Germinal center (tissue), 1 donor: ENCODE results near the gene LTV1.
"Not testable (repeated sequence)": the region's sequence is repeated elsewhere in the genome, so short reads cannot be mapped to it uniquely, and the experiment has no call there.

ENCODE experiments used
- DNase-seq: peaks from one replicate; pipeline ENCODE4 v3.0.0; 2012; ENCODE audit warnings: mixed read lengths, low spot score

Gene LTV1

DNA sequence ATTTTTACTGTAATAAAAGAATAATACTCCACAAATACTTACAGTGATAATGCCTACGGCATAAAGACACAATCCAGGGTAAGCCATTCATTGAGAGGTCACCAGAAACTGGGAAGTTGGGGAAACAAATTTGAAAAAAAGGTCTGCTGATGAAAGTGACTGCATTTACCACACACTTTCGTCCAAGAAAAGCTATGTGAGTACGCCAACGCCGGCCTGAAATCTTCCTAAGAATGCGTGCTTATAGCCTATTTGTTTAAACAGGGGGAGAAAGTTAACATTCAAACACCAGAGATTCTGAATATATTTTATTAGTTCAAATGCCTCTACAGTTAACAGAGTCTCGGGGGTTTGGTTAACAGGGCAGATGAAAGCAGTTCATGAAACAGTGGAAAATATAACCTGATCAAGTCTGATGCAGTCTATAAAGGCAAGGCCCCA lies 657 bp upstream of the LTV1 start:
- DNase-seq: peak; percentile 3

DNA sequence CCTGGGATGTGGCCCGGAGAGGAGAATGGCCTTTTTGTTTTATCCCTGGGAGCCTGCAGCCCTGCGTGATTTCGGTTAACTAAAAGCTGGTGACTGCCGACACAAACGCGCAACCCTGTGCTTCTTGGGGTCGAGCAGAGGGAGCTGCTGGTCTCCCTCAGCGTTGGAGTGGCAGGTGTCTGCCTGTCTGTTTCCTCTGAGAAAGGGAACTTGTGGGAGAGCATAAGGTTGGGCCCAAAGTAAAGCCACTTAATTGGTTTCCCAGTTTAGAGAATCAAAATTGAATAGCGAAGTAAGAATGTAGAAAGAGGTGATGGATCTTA lies 500 bp downstream of the LTV1 start:
- DNase-seq: no peak

GRCh38 chr6:143844006-143844405 lies 868 bp downstream of the LTV1 start:
- DNase-seq: peak; percentile 3

GRCh38 chr6:143845033-143845432 lies 1.9 kb downstream of the LTV1 start:
- no peak for DNase-seq

GRCh38 chr6:143851706-143852105 lies 8.6 kb downstream of the LTV1 start:
- DNase-seq: not testable (repeated sequence)

DNA sequence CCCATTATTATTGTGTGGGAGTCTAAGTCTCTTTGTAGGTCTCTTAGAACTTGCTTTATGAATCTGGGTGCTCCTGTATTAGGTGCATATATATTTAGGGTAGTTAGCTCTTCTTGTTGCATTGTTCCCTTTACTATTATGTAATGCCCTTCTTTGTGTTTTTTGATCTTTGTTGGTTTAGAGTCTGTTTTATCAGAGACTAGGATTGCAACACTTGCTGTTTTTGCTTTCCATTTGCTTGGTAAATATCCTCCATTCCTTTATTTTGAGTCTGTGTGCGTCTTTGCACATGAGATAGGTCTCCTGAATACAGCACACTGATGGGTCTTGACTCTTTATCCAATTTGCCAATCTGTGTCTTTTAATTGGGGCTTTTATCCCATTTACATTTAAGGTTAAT lies 11.9 kb downstream of the LTV1 start:
- DNase-seq: not testable (repeated sequence)

GRCh38 chr6:143856762-143857161 lies 13.6 kb downstream of the LTV1 start:
- DNase-seq: not testable (repeated sequence)

- DNase-seq: no peak
These were observed 14.5 kb downstream of the LTV1 start for GRCh38 chr6:143857651-143858050.

GRCh38 chr6:143859891-143860660 lies 16.9 kb downstream of the LTV1 start:
- DNase-seq: no peak

- DNase-seq: no peak
These were observed 20.6 kb downstream of the LTV1 start for GRCh38 chr6:143863771-143864170.

DNA sequence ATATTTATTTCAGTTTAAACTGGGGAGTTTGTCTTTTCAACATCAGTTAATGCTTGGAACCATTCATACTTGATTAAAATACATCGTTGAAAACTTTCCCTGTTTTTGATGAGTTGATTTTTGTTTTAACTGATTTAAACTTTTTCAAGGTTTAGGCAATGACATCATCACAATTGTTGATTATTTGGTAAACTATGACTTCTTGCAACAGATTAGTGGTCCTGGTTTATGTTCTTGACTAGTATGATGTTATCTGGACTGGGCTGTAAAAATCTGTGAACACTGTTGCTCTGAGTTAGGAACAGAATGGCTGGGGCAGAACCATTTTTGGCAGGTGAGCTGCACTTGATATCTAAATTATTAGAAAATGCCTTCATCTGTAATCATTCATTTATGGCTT lies 21.1 kb downstream of the LTV1 start, which contains the start of gene ZC2HC1B:
Gene ZC2HC1B, plus strand, starts transcription at position 241 of the 400 bp plus-strand sequence. Its CDS starts 66 bp downstream, at position 307.
- no peak for DNase-seq

DNA sequence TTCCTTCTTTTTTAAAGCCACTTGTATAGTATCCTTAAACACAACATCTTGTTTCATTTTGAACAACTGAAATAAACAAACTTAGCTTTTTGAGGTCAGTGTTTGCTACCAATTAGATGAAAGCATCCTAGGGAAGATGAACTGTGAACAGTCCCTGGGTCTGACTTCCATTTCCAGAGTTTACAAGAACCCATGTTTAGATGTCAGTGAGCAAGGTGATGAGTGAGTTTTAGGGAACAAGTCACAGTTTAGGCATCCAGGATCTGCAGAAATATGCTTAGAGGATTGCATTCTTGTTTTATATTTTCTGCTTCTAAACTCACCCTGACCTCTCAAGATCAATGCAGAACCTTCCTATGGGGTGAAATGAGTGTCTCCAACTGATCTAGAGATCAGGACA lies 24.1 kb downstream of the LTV1 start:
- no peak for DNase-seq

GRCh38 chr6:143868808-143869207 lies 25.7 kb downstream of the LTV1 start:
- not testable (repeated sequence) for DNase-seq

- DNase-seq: not testable (repeated sequence)
These were observed 28.1 kb downstream of the LTV1 start for GRCh38 chr6:143871202-143871730.

DNA sequence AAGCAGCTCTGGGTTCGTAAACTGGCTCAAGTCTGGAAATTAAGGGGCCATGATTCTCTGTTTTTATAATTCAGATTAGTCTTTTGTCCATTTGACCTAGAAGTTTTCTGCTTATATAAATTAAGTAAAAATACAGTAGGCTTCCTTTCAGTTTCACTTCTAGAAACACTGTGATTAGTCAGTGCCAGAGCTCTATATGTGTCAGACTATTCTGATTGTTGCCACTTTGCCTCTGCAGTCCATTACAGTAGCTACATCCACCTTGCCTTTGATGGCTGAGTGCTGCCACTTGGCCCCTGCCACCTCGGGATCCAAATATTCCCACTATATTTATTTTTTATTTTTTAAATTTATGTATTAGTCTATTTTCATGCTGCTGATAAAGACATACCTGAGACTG lies 29.1 kb downstream of the LTV1 start:
- no peak for DNase-seq

- DNase-seq: not testable (repeated sequence)
These were observed 30.5 kb downstream of the LTV1 start for GRCh38 chr6:143873600-143873999.

GRCh38 chr6:143874503-143874902 lies 31.4 kb downstream of the LTV1 start:
- DNase-seq: not testable (repeated sequence)

- DNase-seq: no peak
These were observed 34.6 kb downstream of the LTV1 start for GRCh38 chr6:143877584-143878271.

- DNase-seq: no peak
These were observed 35.2 kb downstream of the LTV1 start for GRCh38 chr6:143878272-143878760.

DNA sequence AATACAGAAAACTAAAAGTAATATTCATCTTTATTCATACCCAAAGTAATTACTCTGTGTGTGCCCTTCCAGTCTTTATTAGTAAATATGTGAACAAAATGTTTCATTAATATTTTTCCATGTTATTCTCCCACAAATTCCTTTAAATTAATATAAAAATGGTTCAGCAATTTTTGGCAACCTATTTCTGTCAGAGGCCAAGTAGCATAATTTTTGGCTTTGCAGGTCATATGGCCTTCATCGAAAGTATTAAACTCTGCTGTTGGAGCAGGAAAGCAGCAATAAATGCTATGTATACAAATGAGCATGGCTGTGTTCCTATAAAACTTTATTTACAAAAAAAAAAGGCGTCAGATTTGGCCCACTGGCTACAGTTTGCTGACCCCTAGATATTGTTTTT lies 37.3 kb downstream of the LTV1 start:
- no peak for DNase-seq

DNA sequence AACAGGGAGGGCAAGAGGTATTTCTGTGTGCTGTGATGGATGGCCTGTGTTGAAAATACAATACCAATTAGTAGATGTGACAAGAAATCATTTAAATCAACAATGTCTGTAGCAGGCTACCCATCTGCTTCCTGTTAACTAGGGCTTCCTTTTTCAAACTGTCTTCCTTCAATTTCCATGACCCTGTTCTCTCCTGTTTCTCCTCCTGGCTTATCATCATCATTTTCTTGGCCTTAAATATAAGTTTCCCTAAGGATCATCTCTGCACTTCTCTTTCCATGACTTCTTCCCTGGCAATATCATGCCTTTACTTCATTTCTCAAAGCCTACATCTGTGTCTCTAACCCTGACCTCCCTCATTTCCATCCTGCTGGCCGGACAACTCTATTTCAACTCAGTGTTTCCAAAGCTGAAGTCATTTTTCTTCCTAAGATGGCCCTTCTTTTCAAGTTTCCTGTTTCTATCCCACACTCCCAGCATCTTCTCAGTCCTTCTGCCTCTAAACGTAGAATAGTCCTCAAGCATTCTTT lies 39.3 kb downstream of the LTV1 start:
- DNase-seq: no peak

DNA sequence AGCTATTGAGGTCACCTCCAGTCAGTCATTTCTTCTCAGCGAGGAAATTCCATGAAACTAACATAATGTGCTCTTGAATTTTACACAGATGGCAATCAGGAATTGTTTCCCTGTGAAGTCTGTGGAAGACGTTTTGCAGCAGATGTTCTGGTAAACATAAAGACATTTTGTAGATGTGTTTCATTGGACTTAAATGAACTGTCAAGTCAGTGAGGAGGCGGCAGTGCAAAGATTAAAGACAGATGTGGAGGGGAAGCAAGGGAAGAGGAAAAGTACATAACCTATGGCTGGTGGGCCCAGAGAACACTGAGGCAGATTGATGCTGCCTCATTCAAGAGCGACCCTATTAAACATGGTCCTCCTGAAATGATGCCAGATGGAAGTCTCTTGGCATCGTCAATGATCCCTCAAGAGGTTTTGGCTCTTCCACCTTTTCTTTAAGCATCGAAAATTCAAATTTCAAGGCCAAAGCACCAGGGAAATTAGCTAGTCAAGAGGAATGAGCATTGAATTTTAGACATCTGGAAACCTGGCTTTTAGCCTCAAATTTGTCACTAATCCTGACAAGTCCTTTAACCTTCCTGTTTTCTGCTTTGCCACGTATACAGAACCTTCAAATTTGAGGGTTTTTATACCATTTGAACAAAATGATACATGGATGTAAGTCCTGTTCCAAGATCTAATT lies 41.2 kb downstream of the LTV1 start:
- DNase-seq: no peak
